GM19023 (cell line): Measurements from ENCODE around the gene TMX4.

Experiments
- ATAC-seq: cut with Tn5 transposase; IDR thresholded peaks from one replicate; pipeline ENCODE4 v1.9.1; 2021; ENCODE audit warnings: mild to moderate bottlenecking, moderate library complexity; ENCODE audit not compliant: unreplicated experiment

Gene TMX4

GRCh38 chr20:8019998-8020247, 362 bp upstream of the TMX4 start:
- no peak for ATAC-seq

GRCh38 chr20:8018958-8019245, 659 bp downstream of the TMX4 start:
- peak; percentile 71 for ATAC-seq

GRCh38 chr20:8012724-8013123, 6.8 kb downstream of the TMX4 start:
- no peak for ATAC-seq

- no peak for ATAC-seq
These were observed 10.8 kb downstream of the TMX4 start for GRCh38 chr20:8008733-8009132.

GRCh38 chr20:8007490-8007889, 12.1 kb downstream of the TMX4 start:
- ATAC-seq = no peak

GRCh38 chr20:8005575-8006366, 13.8 kb downstream of the TMX4 start:
- ATAC-seq = no peak

GRCh38 chr20:8005033-8005432, 14.5 kb downstream of the TMX4 start:
- no peak for ATAC-seq

- no peak for ATAC-seq
These were observed 17.5 kb downstream of the TMX4 start for GRCh38 chr20:8002056-8002455.

- no peak for ATAC-seq
These were observed 18.8 kb downstream of the TMX4 start for GRCh38 chr20:8000796-8001195.

- no peak for ATAC-seq
These were observed 22.7 kb downstream of the TMX4 start for GRCh38 chr20:7996898-7997297.

- no peak for ATAC-seq
These were observed 24.8 kb downstream of the TMX4 start for GRCh38 chr20:7994809-7995208.

GRCh38 chr20:7993703-7994102, 25.9 kb downstream of the TMX4 start:
- no peak for ATAC-seq

- ATAC-seq = no peak
These were observed 26.3 kb downstream of the TMX4 start for GRCh38 chr20:7993238-7993637.

GRCh38 chr20:7990385-7990784, 29.2 kb downstream of the TMX4 start:
- ATAC-seq = no peak

- no peak for ATAC-seq
These were observed 30.2 kb downstream of the TMX4 start for GRCh38 chr20:7989379-7989778.

- no peak for ATAC-seq
These were observed 33.6 kb downstream of the TMX4 start for GRCh38 chr20:7985916-7986315.

GRCh38 chr20:7984192-7984591, 35.4 kb downstream of the TMX4 start:
- ATAC-seq = no peak

- ATAC-seq = no peak
These were observed 38.2 kb downstream of the TMX4 start for GRCh38 chr20:7981374-7981773.

- ATAC-seq = no peak
These were observed 39.1 kb downstream of the TMX4 start for GRCh38 chr20:7980332-7981046.

GRCh38 chr20:7977709-7978108, 41.9 kb downstream of the TMX4 start:
- no peak for ATAC-seq

GRCh38 chr20:7975851-7976414, 43.6 kb downstream of the TMX4 start:
- no peak for ATAC-seq

- no peak for ATAC-seq
These were observed 44.7 kb downstream of the TMX4 start for GRCh38 chr20:7974785-7975435.
